Measurements from ENCODE around the gene EFCAB9. TPM values are rescaled to one million over a fixed set of nuclear protein-coding genes. Genes with fewer than 3 reads are reported as not detected.

The EFCAB9 gene
- total RNA-seq, 1 experiment from 2014 or later, result not detected

GRCh38 chr5:172238334-172238733, 44.4 kb downstream of the EFCAB9 start:
- no peak overlapping the region for H3K4me3 Mint-ChIP-seq
- peaks cover 35% of the 10 kb centered on the region for H3K4me1 Mint-ChIP-seq
- no peak for TF ChIP-seq ZNF416 (CRISPR knock-in tag; IDR thresholded peaks at IDR 0.05)
- TF ChIP-seq SMAD3 (CRISPR knock-in tag; IDR thresholded peaks at IDR 0.05; ENCODE audit: borderline replicate concordance), result no peak
- no peak for TF ChIP-seq RORB (CRISPR knock-in tag; IDR thresholded peaks at IDR 0.05)
- TF ChIP-seq, protein P1, sequence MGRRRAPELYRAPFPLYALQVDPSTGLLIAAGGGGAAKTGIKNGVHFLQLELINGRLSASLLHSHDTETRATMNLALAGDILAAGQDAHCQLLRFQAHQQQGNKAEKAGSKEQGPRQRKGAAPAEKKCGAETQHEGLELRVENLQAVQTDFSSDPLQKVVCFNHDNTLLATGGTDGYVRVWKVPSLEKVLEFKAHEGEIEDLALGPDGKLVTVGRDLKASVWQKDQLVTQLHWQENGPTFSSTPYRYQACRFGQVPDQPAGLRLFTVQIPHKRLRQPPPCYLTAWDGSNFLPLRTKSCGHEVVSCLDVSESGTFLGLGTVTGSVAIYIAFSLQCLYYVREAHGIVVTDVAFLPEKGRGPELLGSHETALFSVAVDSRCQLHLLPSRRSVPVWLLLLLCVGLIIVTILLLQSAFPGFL (CRISPR knock-in tag; IDR thresholded peaks at IDR 0.05; ENCODE audit: borderline replicate concordance), result no peak
- TF ChIP-seq, protein P2, sequence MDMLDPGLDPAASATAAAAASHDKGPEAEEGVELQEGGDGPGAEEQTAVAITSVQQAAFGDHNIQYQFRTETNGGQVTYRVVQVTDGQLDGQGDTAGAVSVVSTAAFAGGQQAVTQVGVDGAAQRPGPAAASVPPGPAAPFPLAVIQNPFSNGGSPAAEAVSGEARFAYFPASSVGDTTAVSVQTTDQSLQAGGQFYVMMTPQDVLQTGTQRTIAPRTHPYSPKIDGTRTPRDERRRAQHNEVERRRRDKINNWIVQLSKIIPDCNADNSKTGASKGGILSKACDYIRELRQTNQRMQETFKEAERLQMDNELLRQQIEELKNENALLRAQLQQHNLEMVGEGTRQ (CRISPR knock-in tag; IDR thresholded peaks at IDR 0.05), result no peak
- TF ChIP-seq, protein P3, sequence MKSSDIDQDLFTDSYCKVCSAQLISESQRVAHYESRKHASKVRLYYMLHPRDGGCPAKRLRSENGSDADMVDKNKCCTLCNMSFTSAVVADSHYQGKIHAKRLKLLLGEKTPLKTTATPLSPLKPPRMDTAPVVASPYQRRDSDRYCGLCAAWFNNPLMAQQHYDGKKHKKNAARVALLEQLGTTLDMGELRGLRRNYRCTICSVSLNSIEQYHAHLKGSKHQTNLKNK (CRISPR knock-in tag; IDR thresholded peaks at IDR 0.05), result no peak
- no peak for TF ChIP-seq GTF2I (CRISPR knock-in tag; conservative IDR thresholded peaks at IDR 0.05)
- no peak for TF ChIP-seq E2F4 (CRISPR knock-in tag; IDR thresholded peaks at IDR 0.05; ENCODE audit: borderline replicate concordance, low read depth)
- no peak for TF ChIP-seq FOXJ3 (CRISPR knock-in tag; IDR thresholded peaks at IDR 0.05; ENCODE audit: borderline replicate concordance)
- TF ChIP-seq NR1H2 (CRISPR knock-in tag; IDR thresholded peaks at IDR 0.05), result no peak
- no peak for TF ChIP-seq NFYB (CRISPR knock-in tag; conservative IDR thresholded peaks at IDR 0.05; ENCODE audit: low read depth)
- TF ChIP-seq, protein P4, sequence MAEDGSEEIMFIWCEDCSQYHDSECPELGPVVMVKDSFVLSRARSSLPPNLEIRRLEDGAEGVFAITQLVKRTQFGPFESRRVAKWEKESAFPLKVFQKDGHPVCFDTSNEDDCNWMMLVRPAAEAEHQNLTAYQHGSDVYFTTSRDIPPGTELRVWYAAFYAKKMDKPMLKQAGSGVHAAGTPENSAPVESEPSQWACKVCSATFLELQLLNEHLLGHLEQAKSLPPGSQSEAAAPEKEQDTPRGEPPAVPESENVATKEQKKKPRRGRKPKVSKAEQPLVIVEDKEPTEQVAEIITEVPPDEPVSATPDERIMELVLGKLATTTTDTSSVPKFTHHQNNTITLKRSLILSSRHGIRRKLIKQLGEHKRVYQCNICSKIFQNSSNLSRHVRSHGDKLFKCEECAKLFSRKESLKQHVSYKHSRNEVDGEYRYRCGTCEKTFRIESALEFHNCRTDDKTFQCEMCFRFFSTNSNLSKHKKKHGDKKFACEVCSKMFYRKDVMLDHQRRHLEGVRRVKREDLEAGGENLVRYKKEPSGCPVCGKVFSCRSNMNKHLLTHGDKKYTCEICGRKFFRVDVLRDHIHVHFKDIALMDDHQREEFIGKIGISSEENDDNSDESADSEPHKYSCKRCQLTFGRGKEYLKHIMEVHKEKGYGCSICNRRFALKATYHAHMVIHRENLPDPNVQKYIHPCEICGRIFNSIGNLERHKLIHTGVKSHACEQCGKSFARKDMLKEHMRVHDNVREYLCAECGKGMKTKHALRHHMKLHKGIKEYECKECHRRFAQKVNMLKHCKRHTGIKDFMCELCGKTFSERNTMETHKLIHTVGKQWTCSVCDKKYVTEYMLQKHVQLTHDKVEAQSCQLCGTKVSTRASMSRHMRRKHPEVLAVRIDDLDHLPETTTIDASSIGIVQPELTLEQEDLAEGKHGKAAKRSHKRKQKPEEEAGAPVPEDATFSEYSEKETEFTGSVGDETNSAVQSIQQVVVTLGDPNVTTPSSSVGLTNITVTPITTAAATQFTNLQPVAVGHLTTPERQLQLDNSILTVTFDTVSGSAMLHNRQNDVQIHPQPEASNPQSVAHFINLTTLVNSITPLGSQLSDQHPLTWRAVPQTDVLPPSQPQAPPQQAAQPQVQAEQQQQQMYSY (CRISPR knock-in tag; IDR thresholded peaks at IDR 0.05), result no peak
- TF ChIP-seq JAZF1 (CRISPR knock-in tag; IDR thresholded peaks at IDR 0.05), result no peak
- no peak for TF ChIP-seq RELA (CRISPR knock-in tag; IDR thresholded peaks at IDR 0.05; ENCODE audit: borderline replicate concordance)
- TF ChIP-seq CBFB (CRISPR knock-in tag; IDR thresholded peaks at IDR 0.05; ENCODE audit: low read depth), result no peak
- no peak for TF ChIP-seq NR3C1 (CRISPR knock-in tag; conservative IDR thresholded peaks at IDR 0.05; ENCODE audit: low read depth)
- TF ChIP-seq, protein P5, sequence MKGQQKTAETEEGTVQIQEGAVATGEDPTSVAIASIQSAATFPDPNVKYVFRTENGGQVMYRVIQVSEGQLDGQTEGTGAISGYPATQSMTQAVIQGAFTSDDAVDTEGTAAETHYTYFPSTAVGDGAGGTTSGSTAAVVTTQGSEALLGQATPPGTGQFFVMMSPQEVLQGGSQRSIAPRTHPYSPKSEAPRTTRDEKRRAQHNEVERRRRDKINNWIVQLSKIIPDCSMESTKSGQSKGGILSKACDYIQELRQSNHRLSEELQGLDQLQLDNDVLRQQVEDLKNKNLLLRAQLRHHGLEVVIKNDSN (CRISPR knock-in tag; IDR thresholded peaks at IDR 0.05), result no peak
- TF ChIP-seq NR2C2 (CRISPR knock-in tag; IDR thresholded peaks at IDR 0.05), result no peak
- no peak for TF ChIP-seq ZNF263 (CRISPR knock-in tag; IDR thresholded peaks at IDR 0.05; ENCODE audit: low read depth)

More at GRCh38 chr5:172238334-172238733, 44.4 kb downstream of the EFCAB9 start:
- H3K9me3 Mint-ChIP-seq, result no peaks in the 10 kb centered on the region
- DNase-seq (ENCODE audit: low spot score) (no peak), ATAC-seq (no peak)
- H3K27ac Mint-ChIP-seq, result no peak overlapping the region
- ChIA-PET POLR2A (no interaction called here), CTCF (no interaction called here)
- H3K27me3 Mint-ChIP-seq (ENCODE audit: low read depth), result no peaks in the 10 kb centered on the region
- H3K36me3 Mint-ChIP-seq, result peaks cover 9% of the 10 kb centered on the region; the same call in 1 of the 2 replicates

All from WTC11 (cell line).